GM19324 (cell line): ENCODE results near the gene PLXNC1.
A peak's percentile ranks its signal among the peaks of the same experiment; 100 is the strongest.

Experiments
- ATAC-seq: cut with Tn5 transposase; IDR thresholded peaks from one replicate; pipeline ENCODE4 v1.9.1; 2021; ENCODE audit warnings: mild to moderate bottlenecking, moderate library complexity; ENCODE audit not compliant: unreplicated experiment, low FRiP score

The PLXNC1 gene

GRCh38 chr12:94147991-94148738 is at the start of gene PLXNC1:
Gene PLXNC1, plus strand, starts transcription at chr12:94148577. Its CDS starts 395 bp downstream, at chr12:94148972.
- ATAC-seq, result peak; percentile 45

GRCh38 chr12:94099191-94099590 is 49.2 kb upstream of the PLXNC1 start:
- no peak for ATAC-seq

DNA sequence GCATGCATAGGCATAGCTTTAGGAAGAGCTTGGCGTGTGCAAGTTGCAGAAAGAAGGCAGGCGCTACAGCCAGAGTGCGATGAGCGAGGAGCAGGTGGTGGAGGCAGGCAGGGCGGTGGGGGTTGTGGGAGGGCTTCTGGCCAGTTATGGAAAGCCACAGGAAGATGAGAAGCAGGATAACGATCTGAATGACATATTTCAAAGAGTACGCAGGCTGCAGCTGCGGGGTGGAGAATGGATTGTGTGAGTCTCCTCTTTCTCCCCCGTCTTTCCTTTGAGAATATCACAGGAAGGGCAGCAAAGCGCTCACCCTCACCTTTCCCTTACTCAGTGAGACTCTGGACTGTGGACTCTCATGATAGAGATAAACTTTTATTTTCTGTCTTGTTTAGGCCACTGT is 48.7 kb upstream of the PLXNC1 start:
- no peak for ATAC-seq

- no peak for ATAC-seq
Observed at GRCh38 chr12:94100211-94100627, 48.2 kb upstream of the PLXNC1 start.

DNA sequence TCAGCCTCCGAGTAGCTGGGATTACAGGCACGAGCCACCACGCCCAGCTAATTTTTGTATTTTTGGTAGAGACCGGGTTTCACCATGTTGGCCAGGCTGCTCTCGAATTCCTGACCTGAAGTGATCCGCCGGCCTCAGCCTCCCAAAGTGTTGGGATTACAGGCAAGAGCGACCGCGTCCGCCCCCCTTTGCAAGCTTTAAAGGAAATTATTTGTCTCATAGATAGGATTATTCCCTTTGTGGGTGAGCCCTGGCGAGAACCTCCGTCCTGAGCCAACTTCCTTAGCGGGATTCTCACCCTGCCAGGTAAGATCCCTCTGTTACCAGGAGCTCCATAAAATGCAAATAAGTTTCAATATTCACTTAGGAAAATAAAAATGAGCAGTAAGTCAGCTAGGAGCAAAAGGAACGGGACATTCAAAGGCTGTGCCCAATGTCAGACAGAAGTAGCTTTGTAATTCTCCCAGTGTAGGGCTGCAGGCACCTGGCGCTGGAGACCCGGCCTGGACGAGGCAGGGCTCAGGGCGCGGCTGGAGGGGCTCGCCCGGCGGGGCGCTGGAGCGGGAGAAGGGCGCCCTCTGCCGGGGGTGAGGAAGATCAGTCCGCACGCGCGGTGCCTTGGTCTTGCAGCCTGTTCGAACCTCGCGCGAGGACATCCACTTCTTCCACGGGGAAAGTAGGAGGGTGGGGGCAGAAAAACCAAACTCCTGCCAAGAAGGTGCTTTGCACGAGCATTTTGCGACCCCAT is 47.2 kb upstream of the PLXNC1 start:
- ATAC-seq, result peak; percentile 60

- peak; percentile 69 for ATAC-seq
Observed at GRCh38 chr12:94101738-94102660, 46.4 kb upstream of the PLXNC1 start.

DNA sequence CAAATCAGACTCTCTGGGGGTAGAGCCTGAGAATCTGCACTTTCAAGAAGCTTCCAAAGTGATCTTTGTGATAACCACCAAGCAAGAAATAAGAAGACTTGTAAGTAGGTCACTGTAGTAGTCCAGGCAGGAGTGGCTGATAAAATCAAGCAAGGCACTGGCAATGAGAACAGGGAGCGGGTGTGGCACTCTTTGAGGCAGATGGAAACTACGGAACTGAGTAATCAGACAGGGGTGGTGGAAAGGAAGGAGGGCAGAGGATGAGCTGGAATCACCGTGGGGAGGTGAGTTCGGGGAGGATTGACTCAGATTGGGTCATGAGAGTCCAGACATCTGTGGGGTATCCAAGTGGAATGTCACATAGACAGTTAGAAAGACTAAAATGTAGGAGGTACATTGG is 44.4 kb upstream of the PLXNC1 start:
- ATAC-seq, result no peak

DNA sequence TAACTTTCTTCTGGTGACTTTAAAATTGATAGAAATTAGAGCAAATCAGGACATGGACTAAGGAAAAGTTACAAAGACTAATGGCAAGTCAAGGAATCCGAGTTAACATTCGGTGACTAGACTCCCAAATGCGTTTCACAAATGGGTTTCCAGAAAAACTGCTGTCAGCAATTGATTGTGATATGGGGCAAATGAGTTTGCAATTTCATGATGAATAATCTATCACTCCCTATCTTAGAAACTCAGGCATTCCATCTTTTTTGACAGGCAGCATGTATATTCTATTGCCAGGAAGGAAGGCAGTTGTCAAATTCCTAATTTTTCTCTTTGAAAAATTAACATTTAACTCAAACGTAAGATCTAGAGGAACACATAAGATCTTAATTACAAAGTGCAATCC is 40.5 kb upstream of the PLXNC1 start:
- ATAC-seq, result no peak

GRCh38 chr12:94109160-94109559 is 39.2 kb upstream of the PLXNC1 start:
- ATAC-seq, result no peak

DNA sequence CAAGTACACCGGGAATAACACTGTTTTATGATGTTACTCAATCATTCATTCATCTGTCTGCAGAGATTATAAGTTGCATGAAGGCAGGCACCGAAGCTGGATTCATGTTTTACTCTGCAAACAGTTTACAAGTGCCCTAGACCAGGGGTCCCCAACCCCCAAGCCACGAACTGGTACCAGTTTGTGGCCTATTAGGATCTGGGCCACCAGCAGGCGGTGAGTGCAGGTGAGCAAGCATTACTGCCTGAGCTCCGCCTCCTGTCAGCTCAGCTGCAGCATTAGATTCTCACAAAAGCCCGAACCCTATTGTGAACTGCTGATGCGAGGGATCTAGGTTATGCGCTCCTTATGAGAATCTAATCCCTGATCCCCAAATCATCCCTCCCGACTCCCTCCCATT is 38.1 kb upstream of the PLXNC1 start:
- ATAC-seq, result no peak

DNA sequence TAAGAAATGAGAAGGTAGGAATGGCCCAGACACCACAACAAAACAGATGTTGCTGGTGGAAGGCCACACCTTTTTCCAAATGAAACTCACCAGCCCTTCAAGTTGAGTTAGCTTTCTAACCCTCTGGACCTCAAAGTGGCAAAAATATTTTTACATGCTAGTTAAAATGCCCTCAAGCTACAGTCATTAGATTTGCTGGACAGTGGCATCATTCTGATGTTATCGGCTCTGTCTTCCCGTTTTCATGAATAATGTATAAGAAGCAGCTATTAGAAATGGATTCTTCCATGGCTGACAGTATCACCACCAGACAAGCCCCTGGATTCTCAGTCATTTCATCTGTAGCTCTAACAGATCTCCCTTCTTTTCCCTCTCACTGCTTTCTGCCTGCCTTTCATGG is 37.1 kb upstream of the PLXNC1 start:
- ATAC-seq, result no peak

DNA sequence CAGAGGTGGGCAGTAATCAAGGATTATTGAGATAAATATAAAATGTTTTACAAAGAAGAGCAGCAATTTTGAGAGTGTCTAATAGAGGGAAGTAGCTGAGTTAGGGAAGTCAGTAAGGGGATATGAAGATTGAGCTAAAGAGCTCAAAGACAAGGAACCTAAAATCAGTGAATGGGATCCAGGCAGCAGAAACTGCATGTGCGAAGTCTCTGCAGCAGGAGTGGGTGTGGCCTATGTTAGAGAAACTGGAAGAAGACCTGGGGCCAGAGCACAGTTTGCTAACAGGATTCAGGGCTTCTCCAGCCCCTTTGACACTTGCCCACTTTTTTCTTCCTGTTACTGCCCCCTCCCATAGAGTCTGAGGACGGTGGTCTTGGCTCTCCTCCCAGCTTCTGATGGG is 36.3 kb upstream of the PLXNC1 start:
- no peak for ATAC-seq

DNA sequence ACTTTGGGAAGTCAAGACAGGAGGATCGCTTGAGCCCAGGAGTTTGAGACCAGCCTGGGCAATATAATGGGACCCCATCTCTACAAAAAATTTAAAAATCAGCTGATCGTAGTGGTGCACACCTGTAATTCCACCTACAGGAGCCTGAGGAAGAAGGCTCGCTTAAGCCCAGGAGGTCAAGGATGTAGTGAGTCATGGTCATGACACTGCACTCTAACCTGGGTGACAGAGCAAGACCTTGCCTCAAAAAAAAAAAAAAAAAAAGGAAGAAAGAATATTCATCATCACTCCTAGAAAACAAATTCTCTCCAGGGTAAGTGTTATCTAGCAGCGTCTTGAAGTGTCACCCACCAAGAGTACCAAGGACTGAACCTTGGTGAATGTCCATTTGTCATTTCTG is 34.2 kb upstream of the PLXNC1 start:
- ATAC-seq, result no peak

- no peak for ATAC-seq
Observed at GRCh38 chr12:94116191-94116590, 32.2 kb upstream of the PLXNC1 start.

GRCh38 chr12:94121886-94122285 is 26.5 kb upstream of the PLXNC1 start:
- ATAC-seq, result no peak

GRCh38 chr12:94122591-94122990 is 25.8 kb upstream of the PLXNC1 start:
- no peak for ATAC-seq

- ATAC-seq, result no peak
Observed at GRCh38 chr12:94123127-94123526, 25.2 kb upstream of the PLXNC1 start.

- ATAC-seq, result no peak
Observed at GRCh38 chr12:94126067-94126466, 22.3 kb upstream of the PLXNC1 start.

DNA sequence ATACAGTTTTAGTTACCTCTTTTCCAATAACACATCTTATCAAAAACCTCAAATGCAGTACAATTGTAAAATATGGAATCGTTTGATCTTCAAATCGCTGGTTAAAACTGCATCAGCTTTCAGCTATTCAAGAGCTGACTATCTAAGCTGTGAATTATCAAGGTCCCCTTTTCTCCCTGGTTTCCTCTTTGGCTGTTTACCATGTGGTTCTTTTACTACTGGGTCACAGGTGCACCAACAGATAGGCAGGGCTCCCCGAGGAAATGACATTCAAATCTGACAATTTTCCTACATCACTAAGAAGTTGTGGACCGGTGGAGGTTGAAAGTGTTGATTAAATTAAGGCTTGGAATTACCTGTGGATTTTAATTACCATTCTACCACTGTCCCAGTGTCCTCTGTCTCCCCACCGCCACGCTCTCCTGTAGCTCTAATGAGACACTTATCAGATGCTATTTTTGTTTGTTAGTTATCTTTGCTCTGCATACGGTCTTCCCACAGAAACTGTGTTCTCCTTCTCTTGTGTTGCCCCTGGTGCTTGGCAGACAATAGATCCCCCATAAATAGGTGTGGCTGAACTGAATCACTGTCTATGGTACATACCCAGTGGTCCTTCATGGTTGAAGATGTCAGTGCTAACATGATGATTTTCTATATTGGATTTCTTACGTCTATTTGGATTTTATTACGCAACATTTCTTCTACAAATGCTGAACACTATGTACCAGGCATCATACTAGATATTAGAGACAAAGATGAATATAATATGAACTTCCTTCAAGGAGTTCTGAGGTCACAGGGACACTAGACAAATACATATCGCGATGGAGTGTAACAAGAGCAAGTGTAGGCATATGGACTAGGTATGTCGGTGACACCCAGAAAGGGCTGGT is 20.9 kb upstream of the PLXNC1 start:
- no peak for ATAC-seq

DNA sequence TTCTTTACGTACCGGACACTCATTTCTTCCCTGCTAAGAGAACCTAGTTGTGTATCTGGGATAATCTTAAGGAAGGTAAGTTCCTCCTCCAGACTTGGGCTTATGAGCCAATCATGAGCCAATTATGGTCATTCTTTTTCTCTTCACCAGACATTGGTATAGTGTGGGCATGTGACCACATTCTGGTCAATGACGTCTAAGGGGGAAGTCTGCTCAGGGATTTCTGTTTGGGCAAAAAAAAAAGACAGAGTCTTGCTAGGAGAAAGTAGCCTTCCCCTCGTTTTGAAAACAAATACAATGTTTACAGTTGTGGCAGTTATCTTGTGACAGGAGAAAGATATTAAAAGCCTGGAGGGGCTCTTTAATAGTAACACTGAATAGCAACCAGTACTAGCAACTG is 20.1 kb upstream of the PLXNC1 start:
- no peak for ATAC-seq
